Left renal cortex interstitium (tissue), 4 donors: ENCODE results near the gene MED25. TPM values are rescaled to one million over a fixed set of nuclear protein-coding genes. Genes with fewer than 3 reads are reported as not detected.

Experiments
- DNase-seq, 4 donors: peaks; one replicate each; pipeline ENCODE4 v3.0.0-alpha.2; 2013; ENCODE audit warnings: low read depth in 4 of 4, low spot score in 2 of 4, missing footprints in 1 of 4
- polyA plus RNA-seq, 4 donors: library from polyadenylated mRNA; unstranded; fragments of 120-200 nt; gene quantifications; one replicate each; pipeline ENCODE4 v1.2.1, GENCODE V29; 2013; ENCODE audit not compliant: insufficient read length in 4 of 4

The MED25 gene
- polyA plus RNA-seq, 4 donors: 52.5 to 80.8 (median 67.4) TPM

DNA sequence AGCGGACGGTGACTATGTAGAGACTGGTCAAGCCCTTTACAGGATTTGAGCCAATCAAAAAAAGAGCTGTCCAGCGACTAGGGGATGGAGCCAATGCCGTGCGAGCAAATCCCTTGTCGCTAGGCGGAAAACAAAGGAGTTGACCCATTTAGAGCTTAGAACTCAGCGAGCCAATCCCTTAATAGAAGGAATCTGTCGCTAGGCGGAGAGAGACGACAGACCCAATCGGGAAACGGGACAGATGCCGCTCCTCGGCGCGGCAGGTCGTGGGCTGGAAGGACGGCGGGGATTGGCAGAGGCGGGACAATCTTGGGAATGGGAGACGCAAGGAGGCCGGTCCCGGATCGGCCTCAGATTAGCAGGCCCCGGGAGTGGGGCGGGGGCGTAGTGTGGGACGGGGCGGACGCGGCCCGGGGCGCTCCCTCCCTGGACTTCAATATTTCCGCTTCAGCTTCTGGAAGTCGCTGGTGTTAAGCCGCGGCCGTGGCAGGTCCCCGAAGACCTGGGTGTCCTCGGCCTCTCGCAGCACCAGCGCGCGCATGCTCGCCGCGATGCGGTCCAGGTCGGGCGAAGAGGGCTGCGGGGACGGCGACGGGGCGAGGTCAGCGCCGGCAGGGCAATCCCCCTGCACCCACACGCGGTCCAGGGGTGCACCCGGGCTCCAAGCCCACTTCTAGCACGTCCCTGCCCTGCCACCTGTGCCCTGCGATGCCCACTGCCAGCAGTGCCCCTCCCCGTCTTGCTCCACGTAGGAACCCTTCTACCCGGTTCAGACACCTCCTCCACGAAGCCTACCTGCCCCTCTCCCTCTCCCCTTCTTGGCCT is 51.6 kb downstream of the MED25 start:
- DNase-seq: peak; percentile 98 to 100 (median 98)

DNA sequence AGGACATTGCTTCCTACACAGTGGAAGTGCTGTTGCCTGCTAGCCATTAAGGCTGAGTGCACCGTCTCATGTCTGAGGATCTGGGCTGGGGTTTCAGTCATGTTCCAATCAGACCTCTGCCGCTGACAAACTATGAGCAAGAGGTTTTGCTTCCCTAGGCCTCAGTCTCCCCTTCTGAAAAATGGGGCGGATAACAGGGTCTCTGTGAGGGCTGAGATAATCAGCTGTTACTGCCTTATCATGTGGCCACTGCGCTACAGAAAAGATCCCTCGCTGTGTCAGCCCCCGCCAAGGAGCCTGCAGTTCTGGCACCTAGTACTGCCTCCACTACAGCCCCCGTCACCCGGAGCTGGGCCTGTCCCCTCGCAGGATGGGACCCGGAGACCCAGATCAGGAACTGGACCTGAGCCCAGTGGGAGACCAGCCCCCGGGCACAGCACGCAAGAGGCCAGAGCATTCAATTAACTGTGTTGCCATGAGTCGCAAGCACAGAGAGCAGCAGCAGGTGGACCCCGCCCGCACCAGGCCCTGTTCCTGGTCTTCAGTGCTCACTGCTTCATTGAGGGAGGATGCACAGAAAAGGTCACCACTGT is 52.3 kb downstream of the MED25 start:
- no peak for DNase-seq

GRCh38 chr19:49871349-49871985 is 53.4 kb downstream of the MED25 start:
- DNase-seq: no peak

- DNase-seq: no peak
Measured at GRCh38 chr19:49872245-49873128, 54.4 kb downstream of the MED25 start.

DNA sequence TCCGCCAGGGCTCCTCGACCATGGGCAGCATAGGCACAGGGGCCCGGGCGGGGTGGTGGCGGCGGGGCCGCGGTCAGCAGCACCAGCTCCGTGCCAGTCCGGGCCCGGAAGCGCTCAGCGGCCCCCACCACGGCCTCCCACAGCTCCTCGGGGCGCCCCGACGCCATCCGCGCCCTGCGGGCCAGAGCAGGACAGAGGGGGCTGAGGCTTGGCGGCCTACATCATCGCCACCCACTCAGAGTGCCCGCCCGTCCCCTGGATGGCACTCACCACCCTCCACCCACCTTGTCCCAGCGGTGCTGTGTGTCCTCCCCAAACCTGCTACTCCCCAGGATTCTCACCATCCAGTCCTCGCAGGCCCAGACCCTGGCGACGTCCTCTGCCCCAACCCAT is 55.0 kb downstream of the MED25 start:
- DNase-seq: no peak

DNA sequence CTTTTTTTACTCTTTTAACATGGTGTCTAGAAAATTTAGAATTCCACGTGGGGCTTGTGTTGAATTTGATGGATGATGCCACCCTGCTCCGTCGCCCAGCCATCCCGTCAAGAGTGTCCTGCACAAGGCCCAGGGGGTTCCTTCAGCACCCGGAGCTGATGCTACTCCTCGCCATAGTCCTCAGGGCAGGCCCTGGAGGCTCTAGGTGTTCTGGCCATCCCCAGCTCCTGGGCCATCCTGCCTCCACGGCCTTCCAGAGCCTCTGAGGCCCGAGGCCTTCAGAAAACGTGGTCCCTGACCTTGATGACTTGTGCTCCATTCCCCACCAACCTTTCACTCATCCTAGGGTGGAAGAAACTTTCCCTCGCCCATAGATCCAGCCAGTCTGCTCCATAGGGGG is 55.7 kb downstream of the MED25 start:
- DNase-seq: no peak

- DNase-seq: no peak
Measured at GRCh38 chr19:49874503-49875157, 56.5 kb downstream of the MED25 start.

DNA sequence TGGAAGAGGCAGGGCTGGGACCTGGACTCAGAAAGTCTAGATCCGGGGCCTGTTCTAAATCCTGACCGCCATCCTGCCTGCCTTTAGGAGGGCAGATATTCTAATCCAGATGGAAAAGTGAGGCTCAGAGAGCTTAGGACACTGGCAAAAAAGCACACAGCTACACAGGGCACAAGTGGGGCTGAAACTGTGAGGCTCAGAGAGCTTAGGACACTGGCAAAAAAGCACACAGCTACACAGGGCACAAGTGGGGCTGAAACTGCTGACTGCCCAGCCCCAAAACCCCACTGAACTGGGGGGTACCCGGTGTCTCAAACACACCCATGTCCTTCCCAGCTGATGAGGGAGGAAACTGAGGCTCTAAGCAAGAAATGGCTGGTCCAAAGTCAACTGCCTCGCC is 57.1 kb downstream of the MED25 start:
- no peak for DNase-seq

DNA sequence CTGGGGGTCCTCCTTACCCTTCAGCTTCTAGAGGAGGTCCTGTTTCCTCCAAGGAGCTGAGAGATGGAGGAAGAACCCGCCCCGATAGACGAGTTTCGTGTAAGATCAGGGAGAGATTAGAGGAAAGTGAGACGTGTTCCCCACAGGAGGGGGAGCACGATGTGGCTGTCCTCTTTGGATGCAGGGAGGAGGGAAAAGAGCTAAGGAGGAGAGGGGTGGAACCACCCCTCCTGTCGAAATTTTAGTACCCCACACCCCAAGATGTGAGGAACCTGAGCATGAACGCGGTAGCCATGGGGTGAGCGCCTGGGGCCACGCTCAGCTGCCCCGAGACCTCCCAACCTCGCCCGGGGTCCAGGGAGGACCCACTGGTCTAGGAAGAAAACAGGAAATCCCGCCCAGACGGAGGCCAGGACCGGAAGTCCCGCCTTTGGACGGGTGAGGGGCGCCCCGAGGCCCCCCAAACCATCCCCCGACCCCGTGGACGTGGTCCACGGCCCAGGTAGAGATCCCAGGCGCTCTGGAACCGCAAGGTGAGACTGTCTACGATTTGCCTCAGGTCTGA is 57.9 kb downstream of the MED25 start:
- no peak for DNase-seq

- DNase-seq: peak; percentile 98 to 100 (median 99)
Measured at GRCh38 chr19:49876422-49877019, 58.4 kb downstream of the MED25 start.

- peak; percentile 99 to 100 (median 99) for DNase-seq
Measured at GRCh38 chr19:49877020-49877878, 59.2 kb downstream of the MED25 start, which contains the start of the genes AKT1S1 and TBC1D17. AKT1S1 (minus strand) TSS chr19:49877355; CDS start chr19:49873295, 4,060 bp downstream. TBC1D17 (plus strand) TSS chr19:49877702; CDS start chr19:49877724, 22 bp downstream.

DNA sequence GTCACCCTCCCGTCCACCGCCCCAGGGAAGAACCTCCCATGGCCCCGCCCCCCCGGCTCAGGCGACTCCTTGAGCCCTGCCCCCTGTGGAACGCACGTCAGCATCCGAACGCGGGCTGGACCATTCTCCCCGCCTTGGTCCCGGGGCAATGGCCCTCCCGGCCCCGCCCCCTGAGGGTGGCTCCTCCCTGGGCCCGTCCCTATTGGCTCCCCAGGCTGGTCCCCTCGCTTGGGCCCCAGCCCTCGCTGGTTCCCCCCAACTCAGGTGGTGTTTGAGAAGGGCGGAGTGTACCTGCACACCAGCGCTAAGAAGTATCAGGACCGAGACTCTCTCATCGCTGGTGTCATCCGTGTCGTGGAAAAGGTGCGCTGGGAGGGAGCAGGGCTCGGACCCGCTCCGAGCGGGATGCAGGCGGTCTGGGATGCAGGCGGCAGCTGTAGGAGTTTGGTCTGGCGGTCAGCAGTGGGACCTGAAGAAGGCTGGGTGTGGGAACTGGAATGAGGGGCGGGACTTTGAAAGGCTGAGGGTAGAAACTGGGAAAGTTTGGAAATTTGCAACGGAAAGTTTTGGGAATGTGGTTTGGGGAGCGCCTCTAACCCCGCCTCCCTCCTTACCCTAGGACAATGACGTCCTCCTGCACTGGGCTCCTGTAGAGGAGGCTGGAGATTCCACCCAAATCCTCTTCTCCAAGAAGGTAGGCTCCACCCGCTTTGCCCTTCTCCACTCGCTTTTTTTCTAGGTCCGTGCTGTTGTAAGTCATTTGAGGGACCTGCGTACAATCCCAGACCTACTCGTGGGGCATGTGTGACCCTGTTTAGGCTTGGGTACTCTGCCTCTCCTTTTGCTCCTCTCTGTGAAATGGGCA is 60.0 kb downstream of the MED25 start:
- peak in 3 of 4 donors; percentile 90 to 96 (median 94) for DNase-seq

DNA sequence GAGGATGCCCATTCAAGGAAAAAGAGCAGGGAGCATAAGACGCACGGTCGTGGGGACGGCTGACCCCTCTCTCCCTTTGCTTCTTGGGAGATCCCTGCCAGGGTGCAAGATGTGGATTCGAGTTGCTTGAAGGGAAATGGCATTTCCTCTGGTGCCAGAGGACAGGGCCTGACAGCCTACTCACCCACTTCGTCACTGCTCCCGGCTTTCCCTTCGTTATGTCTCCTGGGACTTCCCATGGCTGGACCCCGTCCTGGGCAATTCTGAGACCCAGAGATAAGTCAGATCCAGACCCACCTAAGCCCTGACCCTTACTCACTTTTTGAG is 60.6 kb downstream of the MED25 start:
- no peak for DNase-seq

DNA sequence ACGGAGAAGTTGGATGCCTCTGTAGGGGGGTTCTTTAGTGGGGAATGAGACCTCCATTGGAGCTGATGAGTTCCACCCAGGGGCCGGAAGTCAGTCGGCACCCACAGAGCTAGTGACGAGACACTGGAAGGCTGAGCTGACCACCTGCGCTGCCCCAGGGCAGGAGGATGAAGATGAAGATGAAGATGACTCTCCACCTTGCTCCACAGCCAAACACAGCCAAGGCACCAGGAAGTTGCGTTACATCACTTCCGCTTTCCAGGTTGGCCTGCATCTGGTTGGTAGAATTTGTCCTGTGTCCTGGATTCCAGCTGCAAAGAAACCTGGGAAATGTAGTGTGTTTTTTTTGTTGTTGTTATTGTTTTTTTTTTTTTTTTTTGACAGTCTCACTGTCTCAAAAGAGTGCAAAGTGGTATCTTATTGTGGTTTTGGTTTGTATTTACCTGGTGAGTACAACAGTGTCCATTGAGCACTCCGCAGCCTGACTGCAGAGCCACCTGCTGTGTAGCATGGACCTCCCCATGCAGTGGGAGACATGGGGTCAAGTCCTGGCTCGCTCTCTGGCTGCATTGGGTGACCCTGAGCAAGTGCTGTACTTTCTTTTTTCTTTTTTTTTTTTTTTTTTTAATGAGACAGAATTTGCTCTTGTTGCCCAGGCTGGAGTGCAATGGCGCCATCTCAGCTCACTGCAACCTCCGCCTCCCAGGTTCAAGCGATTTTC is 61.3 kb downstream of the MED25 start:
- DNase-seq: no peak

DNA sequence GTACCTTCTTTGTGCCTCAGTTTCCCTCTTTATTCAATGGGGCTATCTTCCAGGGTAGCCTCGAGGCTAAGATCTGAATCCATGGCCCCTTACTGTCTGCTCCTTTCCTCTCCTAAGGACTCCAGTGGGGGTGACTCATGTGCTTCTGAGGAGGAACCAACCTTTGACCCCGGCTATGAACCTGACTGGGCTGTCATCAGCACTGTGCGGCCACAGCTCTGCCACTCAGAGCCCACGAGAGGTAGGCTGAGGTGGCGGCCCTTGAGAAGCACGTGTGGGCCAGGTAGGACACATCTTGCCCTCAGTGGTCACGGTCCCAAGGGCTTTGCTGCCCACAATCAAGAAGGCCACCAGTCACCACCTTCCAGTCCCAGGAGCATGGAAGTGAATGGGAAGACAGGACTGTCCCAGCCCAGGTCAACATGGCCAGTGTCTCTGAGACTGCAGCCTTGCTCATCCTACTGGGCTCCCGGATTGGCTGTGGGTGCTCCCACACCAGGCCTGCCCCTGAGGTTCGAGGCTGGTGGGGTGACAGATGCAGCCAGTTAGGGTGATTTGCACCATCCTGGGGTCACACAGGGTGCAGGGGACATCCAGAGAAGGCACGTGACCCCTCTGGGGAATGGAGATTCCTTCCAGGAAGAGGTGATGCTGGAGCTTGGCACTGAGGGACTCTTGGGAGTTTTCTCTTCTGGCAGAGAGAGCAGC is 62.2 kb downstream of the MED25 start:
- no peak for DNase-seq

DNA sequence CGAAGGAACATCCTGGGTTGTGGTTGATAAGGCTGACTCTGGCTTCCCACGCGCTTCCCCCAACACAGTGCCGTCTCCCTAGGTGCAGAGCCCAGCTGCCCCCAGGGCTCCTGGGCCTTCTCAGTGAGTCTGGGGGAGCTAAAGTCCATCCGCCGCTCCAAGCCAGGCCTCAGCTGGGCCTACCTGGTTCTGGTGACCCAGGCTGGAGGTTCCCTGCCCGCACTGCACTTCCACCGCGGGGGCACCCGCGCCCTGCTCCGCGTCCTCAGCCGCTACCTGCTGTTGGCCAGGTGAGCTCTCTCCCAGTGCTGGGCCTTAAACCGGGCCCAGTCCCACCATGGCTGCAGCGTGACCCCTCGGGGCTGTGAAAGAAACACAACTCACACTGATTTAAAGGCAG is 63.1 kb downstream of the MED25 start:
- no peak for DNase-seq
